Osteoblast (primary cell): ENCODE results near the gene EIF4B. TPM values are rescaled to one million over a fixed set of nuclear protein-coding genes. Genes with fewer than 3 reads are reported as not detected.

Experiments used
- DNase-seq: peaks from one replicate; pipeline ENCODE4 v3.0.0; 2011; ENCODE audit warnings: low spot score, mixed read lengths; ENCODE audit not compliant: insufficient read length; ENCODE audit errors: missing footprints
- H2AFZ ChIP-seq: 2 replicates; pipeline ENCODE4 v1.6.0; 2011; ENCODE audit warnings: mild to moderate bottlenecking, low read length
- H3K27ac ChIP-seq: 2 replicates; pipeline ENCODE4 v1.5.1; 2011; ENCODE audit warnings: mild to moderate bottlenecking, low read depth, low read length, moderate library complexity
- H3K27me3 ChIP-seq: 2 replicates; pipeline ENCODE4 v1.6.0; 2012; ENCODE audit warnings: mild to moderate bottlenecking, control low read depth, inconsistent platforms, low read length, moderate library complexity; ENCODE audit not compliant: insufficient read depth
- H3K36me3 ChIP-seq: 2 replicates; pipeline ENCODE4 v1.5.1; 2011; ENCODE audit warnings: mild to moderate bottlenecking, low read length, control low read depth, moderate library complexity; ENCODE audit not compliant: insufficient read depth
- H3K4me1 ChIP-seq: 2 replicates; pipeline ENCODE4 v1.5.1; 2011; ENCODE audit warnings: mild to moderate bottlenecking, low read length, control low read depth, moderate library complexity; ENCODE audit not compliant: insufficient read depth
- H3K4me2 ChIP-seq: 2 replicates; pipeline ENCODE4 v1.6.0; 2011; ENCODE audit warnings: mild to moderate bottlenecking, low read length; ENCODE audit not compliant: insufficient read depth
- H3K4me3 ChIP-seq: fragments of 200-600 bp; sonication (generic); 3 replicates; pipeline ENCODE4 v1.5.1; 2012; ENCODE audit warnings: mild to moderate bottlenecking, low read length, inconsistent platforms; ENCODE audit not compliant: insufficient read depth
- H3K79me2 ChIP-seq: 2 replicates; pipeline ENCODE4 v1.6.0; 2012; ENCODE audit warnings: mild to moderate bottlenecking, low read length, control low read depth, inconsistent platforms; ENCODE audit not compliant: insufficient read depth
- H3K9me3 ChIP-seq: 2 replicates; pipeline ENCODE4 v1.5.1; 2011; ENCODE audit warnings: low read depth, low read length, control low read depth
- H4K20me1 ChIP-seq: 2 replicates; pipeline ENCODE4 v1.6.0; 2012; ENCODE audit warnings: mild to moderate bottlenecking, low read length, control low read depth; ENCODE audit not compliant: insufficient read depth
- total RNA-seq: library from RNA; depleted of rRNA; stranded (reverse); fragments of >200 nt; gene quantifications from 2 replicates; pipeline ENCODE4 v1.2.3, GENCODE V29; 2012
- TF ChIP-seq, protein P1 (sequence below): IDR thresholded peaks from 2 replicates; pipeline ENCODE4 v1.5.1; 2011; ENCODE audit warnings: mild to moderate bottlenecking, low read depth, low read length, moderate library complexity; ENCODE audit errors: extremely low read depth

The EIF4B gene
- total RNA-seq, 1 donor: 1,332 TPM

DNA sequence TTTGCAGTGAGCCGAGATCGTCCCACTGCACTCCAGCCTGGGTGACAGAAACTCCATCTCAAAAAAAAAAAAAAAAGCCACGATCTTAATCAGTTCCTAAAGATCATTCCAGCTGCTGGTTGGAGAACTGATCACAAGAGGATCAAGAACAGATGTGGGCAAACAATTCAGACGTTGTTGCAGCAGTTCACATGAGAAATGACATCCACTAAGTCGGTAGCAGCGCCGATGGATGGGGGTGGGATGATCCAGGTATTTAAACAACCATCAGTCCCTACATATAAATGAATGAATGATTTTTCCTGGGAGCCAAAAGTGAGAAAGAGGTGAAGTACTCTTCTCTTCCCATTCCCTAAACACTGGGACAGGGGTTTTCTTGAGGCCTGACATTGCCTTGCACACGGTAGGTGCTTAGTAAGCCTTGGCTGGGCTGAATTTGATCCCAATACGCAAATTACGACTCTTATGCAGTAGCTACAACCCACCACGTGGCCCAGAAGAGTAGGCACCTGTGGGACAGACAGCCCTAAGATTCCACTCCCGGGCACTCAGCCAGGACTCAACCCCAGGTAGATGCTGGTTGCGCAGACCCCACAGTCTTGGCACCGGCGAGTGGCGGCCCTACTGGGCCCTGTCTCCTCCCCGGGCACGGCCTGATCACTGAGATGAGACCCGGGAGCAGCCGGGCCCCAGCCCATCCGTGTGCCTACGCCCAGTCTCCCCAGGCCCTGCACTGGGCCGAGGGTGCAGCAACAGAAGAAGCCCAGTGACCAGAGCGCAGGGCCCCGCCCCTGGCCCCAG is 72.4 kb downstream of the EIF4B start:
- Histone ChIP-seq H4K20me1 (no peaks in the 10 kb centered on the region), H3K9me3 (no peaks in the 10 kb centered on the region), H3K36me3 (peaks cover 40% of the 10 kb centered on the region), H3K4me1 (peaks cover 24% of the 10 kb centered on the region), H2AFZ (peak overlapping the region; percentile 73), H3K4me3 (peak overlapping the region; percentile 85), H3K4me2 (peak overlapping the region; percentile 93), H3K27me3 (no peaks in the 10 kb centered on the region), H3K79me2 (peaks cover 41% of the 10 kb centered on the region), H3K27ac (peak overlapping the region; percentile 74)
- TF ChIP-seq, protein P1, sequence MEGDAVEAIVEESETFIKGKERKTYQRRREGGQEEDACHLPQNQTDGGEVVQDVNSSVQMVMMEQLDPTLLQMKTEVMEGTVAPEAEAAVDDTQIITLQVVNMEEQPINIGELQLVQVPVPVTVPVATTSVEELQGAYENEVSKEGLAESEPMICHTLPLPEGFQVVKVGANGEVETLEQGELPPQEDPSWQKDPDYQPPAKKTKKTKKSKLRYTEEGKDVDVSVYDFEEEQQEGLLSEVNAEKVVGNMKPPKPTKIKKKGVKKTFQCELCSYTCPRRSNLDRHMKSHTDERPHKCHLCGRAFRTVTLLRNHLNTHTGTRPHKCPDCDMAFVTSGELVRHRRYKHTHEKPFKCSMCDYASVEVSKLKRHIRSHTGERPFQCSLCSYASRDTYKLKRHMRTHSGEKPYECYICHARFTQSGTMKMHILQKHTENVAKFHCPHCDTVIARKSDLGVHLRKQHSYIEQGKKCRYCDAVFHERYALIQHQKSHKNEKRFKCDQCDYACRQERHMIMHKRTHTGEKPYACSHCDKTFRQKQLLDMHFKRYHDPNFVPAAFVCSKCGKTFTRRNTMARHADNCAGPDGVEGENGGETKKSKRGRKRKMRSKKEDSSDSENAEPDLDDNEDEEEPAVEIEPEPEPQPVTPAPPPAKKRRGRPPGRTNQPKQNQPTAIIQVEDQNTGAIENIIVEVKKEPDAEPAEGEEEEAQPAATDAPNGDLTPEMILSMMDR: no peak
- DNase-seq: peak; percentile 78

DNA sequence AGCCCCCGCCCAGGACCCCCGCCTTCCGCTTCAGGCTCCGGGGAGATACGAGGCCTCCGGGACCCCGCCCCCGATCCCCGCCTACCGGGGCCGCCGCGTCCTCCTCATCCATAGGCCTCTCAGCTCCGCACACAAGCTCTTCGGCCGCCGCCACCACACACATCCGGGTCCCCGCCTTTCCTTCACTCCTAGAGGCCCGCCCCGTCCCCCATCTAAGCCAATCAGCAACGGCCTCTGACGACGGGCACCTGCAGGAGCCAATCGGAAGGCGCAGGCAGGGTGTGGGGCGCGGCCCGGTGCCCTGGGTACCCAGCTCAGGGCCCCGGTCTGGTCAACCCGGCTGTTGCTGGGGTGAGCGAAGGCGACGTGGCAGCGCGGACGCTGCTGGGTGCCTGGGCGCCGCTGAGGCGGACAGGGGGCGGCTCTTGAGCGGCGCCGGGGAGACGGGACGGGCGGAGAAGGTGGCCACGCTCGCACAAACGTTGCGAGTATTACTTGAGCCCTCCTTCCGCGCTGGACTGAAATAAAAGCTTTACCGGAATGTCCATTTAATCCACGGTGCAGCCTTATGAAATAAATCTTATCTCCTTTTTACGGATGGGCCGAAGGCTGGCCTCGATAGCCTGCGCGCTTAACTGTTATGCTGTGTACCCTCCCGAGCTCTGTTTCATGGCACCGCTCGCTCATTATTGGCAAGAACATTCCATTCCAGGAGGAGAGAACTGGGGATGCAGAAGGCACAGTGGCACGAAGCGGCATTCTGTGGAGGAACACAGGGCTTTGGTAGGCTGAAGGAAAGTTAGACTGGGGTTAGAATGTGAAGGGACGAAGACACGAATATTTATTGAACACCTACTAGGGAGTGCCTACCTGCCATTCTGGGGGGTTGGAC is 73.2 kb downstream of the EIF4B start, which contains the start of gene SPRYD3:
Gene SPRYD3, minus strand, starts transcription at position 165 of the 892 bp plus-strand sequence. Its CDS starts 57 bp downstream, at position 108.
- peak within 1 kb of the TSS; percentile 85 for H3K4me3 ChIP-seq
- peak within 1 kb of the TSS; percentile 90 for H3K27ac ChIP-seq
- peaks cover 34% of the 10 kb centered on the region for H3K79me2 ChIP-seq
- H3K9me3 ChIP-seq: no peaks in the 10 kb centered on the region
- H3K4me1 ChIP-seq: peaks cover 24% of the 10 kb centered on the region
- H3K36me3 ChIP-seq: peaks cover 32% of the 10 kb centered on the region
- peak; percentile 99 for DNase-seq
- peak within 1 kb of the TSS; percentile 93 for H3K4me2 ChIP-seq
- peak within 1 kb of the TSS; percentile 77 for H2AFZ ChIP-seq
- TF ChIP-seq, protein P1: no peak
- no peaks in the 10 kb centered on the region for H4K20me1 ChIP-seq
- H3K27me3 ChIP-seq: no peaks in the 10 kb centered on the region

DNA sequence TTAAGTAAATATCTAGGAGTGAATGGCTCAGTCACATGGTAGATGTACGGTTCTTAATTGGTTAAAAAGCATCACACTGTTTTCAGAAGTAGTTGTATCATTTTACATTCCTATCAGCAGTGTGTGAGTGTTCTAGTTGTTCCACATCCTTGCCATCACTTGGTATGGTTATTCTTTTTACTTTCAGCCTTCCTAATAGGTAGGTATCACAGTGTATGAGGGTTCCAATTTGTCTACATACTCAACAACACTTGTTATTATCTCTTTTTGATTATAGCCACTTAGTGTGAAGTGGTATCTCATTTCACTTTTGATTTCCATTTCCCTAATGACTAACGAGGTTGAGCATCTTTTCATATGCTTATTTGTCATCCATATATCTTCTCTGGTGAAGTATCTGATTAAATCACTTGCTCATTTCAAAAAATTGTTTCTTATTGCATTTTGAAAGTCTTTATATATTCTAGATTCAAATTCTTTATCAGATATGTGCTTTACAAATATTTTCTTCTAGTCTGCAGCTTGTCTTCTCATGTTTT is 76.5 kb downstream of the EIF4B start:
- H3K4me2 ChIP-seq: no peak overlapping the region
- no peaks in the 10 kb centered on the region for H4K20me1 ChIP-seq
- H3K27ac ChIP-seq: no peak overlapping the region
- H3K27me3 ChIP-seq: no peaks in the 10 kb centered on the region
- TF ChIP-seq, protein P1: no peak
- H2AFZ ChIP-seq: no peak overlapping the region
- H3K9me3 ChIP-seq: no peaks in the 10 kb centered on the region
- DNase-seq: no peak
- H3K79me2 ChIP-seq: peaks cover 12% of the 10 kb centered on the region
- H3K4me3 ChIP-seq: no peak overlapping the region
- H3K4me1 ChIP-seq: peaks cover 24% of the 10 kb centered on the region
- H3K36me3 ChIP-seq: peaks cover under 1% of the 10 kb centered on the region
